Peyer's patch (tissue), 4 donors: ENCODE results near the gene SHE. TPM values are rescaled to one million over a fixed set of nuclear protein-coding genes. Genes with fewer than 3 reads are reported as not detected.
A peak's percentile ranks its signal among the peaks of the same experiment; 100 is the strongest.
"Not testable (repeated sequence)": the region's sequence is repeated elsewhere in the genome, so short reads cannot be mapped to it uniquely, and the experiment has no call there.

Experiments
- DNase-seq, 3 donors: peaks; one replicate each; pipeline ENCODE4 v3.0.0-alpha.2; 2017 to 2019
- H3K27ac ChIP-seq, 4 donors: fragments of 200-600 bp; sonication (generic); one replicate each; pipeline ENCODE4 v1.5.1; 2016 to 2019
- H3K27me3 ChIP-seq, 2 donors: fragments of 200-600 bp; sonication (generic); one replicate each; pipeline ENCODE4 v1.5.1; 2019
- H3K36me3 ChIP-seq, 3 donors: fragments of 200-600 bp; sonication (generic); one replicate each; pipeline ENCODE4 v1.5.1; 2016 to 2019
- H3K4me1 ChIP-seq, 4 donors: fragments of 200-600 bp; sonication (generic); one replicate each; pipeline ENCODE4 v1.5.1; 2016 to 2019
- H3K4me3 ChIP-seq, 4 donors: fragments of 200-600 bp; sonication (generic); 1 replicate in 3 of 4; 2 replicates in 1 of 4; pipeline ENCODE4 v1.5.1; 2016 to 2019; ENCODE audit warnings: mild to moderate bottlenecking in 1 of 4
- H3K9me3 ChIP-seq, 4 donors: fragments of 200-600 bp; sonication (generic); one replicate each; pipeline ENCODE4 v1.5.1; 2016 to 2019; ENCODE audit warnings: mild to moderate bottlenecking in 1 of 4
- POLR2A ChIP-seq, 2 donors: fragments of 450-650 bp; IDR thresholded peaks; one replicate each; pipeline ENCODE4 v1.5.1; 2017; ENCODE audit warnings: antibody characterized with exemption in 2 of 2, mild to moderate bottlenecking in 2 of 2, moderate library complexity in 2 of 2
- total RNA-seq, 4 donors: library from RNA; depleted of rRNA; stranded (reverse); fragments of >200 nt; gene quantifications; one replicate each; pipeline ENCODE4 v1.1.0, GENCODE V29; 2016
- TF ChIP-seq, protein P1 (sequence below), 6 experiments: fragments of 450-650 bp in 4 of 6; fragments of 200-600 bp in 2 of 6; sonication (generic) in 1 of 6; IDR thresholded peaks; one replicate each; pipeline ENCODE4 v1.5.1; 2017 to 2019; ENCODE audit warnings: antibody characterized with exemption in 6 of 6, mild to moderate bottlenecking in 3 of 6, moderate library complexity in 1 of 6

Gene SHE
- total RNA-seq, 4 donors from 2014 or later: 1.6 to 19.8 (median 7.3) TPM

GRCh38 chr1:154536570-154536969 lies 34.4 kb upstream of the SHE start:
- TF ChIP-seq, protein P1, sequence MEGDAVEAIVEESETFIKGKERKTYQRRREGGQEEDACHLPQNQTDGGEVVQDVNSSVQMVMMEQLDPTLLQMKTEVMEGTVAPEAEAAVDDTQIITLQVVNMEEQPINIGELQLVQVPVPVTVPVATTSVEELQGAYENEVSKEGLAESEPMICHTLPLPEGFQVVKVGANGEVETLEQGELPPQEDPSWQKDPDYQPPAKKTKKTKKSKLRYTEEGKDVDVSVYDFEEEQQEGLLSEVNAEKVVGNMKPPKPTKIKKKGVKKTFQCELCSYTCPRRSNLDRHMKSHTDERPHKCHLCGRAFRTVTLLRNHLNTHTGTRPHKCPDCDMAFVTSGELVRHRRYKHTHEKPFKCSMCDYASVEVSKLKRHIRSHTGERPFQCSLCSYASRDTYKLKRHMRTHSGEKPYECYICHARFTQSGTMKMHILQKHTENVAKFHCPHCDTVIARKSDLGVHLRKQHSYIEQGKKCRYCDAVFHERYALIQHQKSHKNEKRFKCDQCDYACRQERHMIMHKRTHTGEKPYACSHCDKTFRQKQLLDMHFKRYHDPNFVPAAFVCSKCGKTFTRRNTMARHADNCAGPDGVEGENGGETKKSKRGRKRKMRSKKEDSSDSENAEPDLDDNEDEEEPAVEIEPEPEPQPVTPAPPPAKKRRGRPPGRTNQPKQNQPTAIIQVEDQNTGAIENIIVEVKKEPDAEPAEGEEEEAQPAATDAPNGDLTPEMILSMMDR (IDR thresholded peaks at IDR 0.05): no peak
- no peak for TF ChIP-seq POLR2A (IDR thresholded peaks at IDR 0.05)
- Histone ChIP-seq H3K4me3 (no peak overlapping the region), H3K36me3 (no peaks in the 10 kb centered on the region), H3K9me3 (no peaks in the 10 kb centered on the region), H3K4me1 (no peaks in the 10 kb centered on the region), H3K27ac (no peak overlapping the region), H3K27me3 (no peaks in the 10 kb centered on the region)
- no peak for DNase-seq

GRCh38 chr1:154533952-154534844 lies 32.0 kb upstream of the SHE start:
- H3K4me3 ChIP-seq: no peak overlapping the region
- no peaks in the 10 kb centered on the region for H3K27me3 ChIP-seq
- H3K27ac ChIP-seq: no peak overlapping the region
- DNase-seq: peak in 1 of 3 donors; percentile 73
- H3K9me3 ChIP-seq: no peaks in the 10 kb centered on the region
- no peak for TF ChIP-seq POLR2A (IDR thresholded peaks at IDR 0.05)
- TF ChIP-seq, protein P1 (IDR thresholded peaks at IDR 0.05): peak in 4 of 6 experiments; percentile 31 to 69 (median 63)
- H3K4me1 ChIP-seq: no peaks in the 10 kb centered on the region
- H3K36me3 ChIP-seq: no peaks in the 10 kb centered on the region

DNA sequence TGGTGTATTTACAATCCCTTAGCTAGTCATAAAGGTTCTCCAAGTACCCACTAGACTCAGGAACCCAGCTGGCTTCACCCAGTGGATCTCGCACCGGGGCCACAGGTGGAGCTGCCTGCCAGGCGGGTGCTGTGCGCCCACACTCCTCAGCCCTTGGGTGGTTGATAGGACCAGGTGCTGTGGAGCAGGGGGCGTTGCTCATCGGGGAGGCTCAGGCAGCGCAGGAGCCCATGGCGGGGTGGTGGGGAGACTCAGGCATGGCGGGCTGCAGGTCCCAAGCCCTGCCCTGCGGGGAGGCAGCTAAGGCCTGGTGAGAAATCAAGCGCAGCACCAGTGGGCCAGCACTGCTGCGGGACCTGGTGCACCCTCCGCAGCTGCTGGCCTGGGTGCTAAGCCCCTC lies 29.7 kb upstream of the SHE start:
- DNase-seq, H3K4me1 ChIP-seq, H3K27ac ChIP-seq, H3K9me3 ChIP-seq, H3K27me3 ChIP-seq, H3K4me3 ChIP-seq, H3K36me3 ChIP-seq: not testable (repeated sequence)

- H3K27me3 ChIP-seq: no peaks in the 10 kb centered on the region
- TF ChIP-seq, protein P1 (IDR thresholded peaks at IDR 0.05): no peak
- TF ChIP-seq POLR2A (IDR thresholded peaks at IDR 0.05): no peak
- no peaks in the 10 kb centered on the region for H3K4me1 ChIP-seq
- DNase-seq: no peak
- no peaks in the 10 kb centered on the region for H3K36me3 ChIP-seq
- H3K27ac ChIP-seq: no peak overlapping the region
- no peak overlapping the region for H3K4me3 ChIP-seq
- no peaks in the 10 kb centered on the region for H3K9me3 ChIP-seq
These were observed 27.1 kb upstream of the SHE start for GRCh38 chr1:154529308-154529707.

DNA sequence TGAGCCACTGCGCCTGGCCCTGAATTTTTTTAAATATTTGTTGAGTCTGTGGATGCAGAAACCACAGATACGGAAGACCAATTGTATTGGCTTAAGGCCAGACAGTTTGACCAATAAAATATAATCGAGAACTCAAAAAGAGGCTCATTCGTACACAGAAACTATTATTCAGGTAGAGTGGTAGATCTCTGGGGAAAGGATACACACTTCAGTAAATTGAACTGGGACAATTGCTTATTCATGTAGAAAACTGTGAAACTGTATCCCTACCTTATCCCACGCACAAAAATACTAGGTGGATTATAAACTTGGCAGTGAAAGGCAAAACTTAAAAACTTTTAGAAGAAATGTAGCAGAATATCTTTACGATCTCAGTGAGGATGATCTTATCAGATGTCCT lies 25.0 kb upstream of the SHE start:
- no peak overlapping the region for H3K27ac ChIP-seq
- H3K9me3 ChIP-seq: no peaks in the 10 kb centered on the region
- no peak for DNase-seq
- no peak for TF ChIP-seq POLR2A (IDR thresholded peaks at IDR 0.05)
- TF ChIP-seq, protein P1 (IDR thresholded peaks at IDR 0.05): no peak
- H3K27me3 ChIP-seq: no peaks in the 10 kb centered on the region
- H3K4me1 ChIP-seq: no peaks in the 10 kb centered on the region
- H3K4me3 ChIP-seq: no peak overlapping the region
- no peaks in the 10 kb centered on the region for H3K36me3 ChIP-seq

DNA sequence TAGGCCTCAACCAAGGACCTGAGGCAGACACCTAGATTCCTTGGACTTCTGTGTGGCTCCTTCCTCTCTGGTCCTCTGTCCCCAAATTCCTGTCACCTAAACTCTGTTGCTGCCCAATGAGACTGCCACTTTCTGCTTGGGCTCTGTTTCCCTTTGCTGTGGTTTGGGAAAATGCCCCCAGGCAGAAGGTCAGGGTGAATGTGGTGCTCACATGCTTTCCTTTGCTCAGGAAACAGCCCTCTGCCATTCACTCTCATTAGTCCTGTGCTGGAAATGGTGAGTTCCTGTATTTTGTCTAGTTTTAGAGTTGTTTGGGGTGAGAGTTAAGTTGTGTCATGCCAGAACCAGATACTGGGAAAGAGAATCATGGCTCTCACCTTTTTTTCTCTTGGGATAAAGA lies 22.7 kb upstream of the SHE start:
- TF ChIP-seq, protein P1 (IDR thresholded peaks at IDR 0.05): no peak
- TF ChIP-seq POLR2A (IDR thresholded peaks at IDR 0.05): no peak
- no peaks in the 10 kb centered on the region for H3K36me3 ChIP-seq
- no peak overlapping the region for H3K4me3 ChIP-seq
- H3K9me3 ChIP-seq: no peaks in the 10 kb centered on the region
- DNase-seq: no peak
- H3K27ac ChIP-seq: no peak overlapping the region
- H3K4me1 ChIP-seq: no peaks in the 10 kb centered on the region
- H3K27me3 ChIP-seq: no peaks in the 10 kb centered on the region
